Subcutaneous preadipocyte (primary cell): ENCODE data around the gene PARS2. TPM values are rescaled to one million over a fixed set of nuclear protein-coding genes. Genes with fewer than 3 reads are reported as not detected.

ENCODE experiments used
- total RNA-seq: library from RNA; depleted of rRNA; stranded (reverse); fragments of >200 nt; gene quantifications from 2 replicates; pipeline ENCODE4 v1.2.3, GENCODE V29; 2012

Gene PARS2
- total RNA-seq: 4.4 and 5.9 TPM in 2 replicates

GRCh38 chr1:54764133-54764921, at the start of gene PARS2:
Gene PARS2, minus strand, starts transcription at chr1:54764523. Its CDS starts 5,362 bp downstream, at chr1:54759161.

GRCh38 chr1:54800899-54801759, 36.8 kb upstream of the PARS2 start, which contains the start of gene TTC22:
Gene TTC22, minus strand, starts transcription at chr1:54801323. Its CDS starts 160 bp downstream, at chr1:54801163.

GRCh38 chr1:54715493-54716298, 48.6 kb downstream of the PARS2 start, which contains the start of gene TTC4:
Gene TTC4, plus strand, starts transcription at chr1:54715861. Its CDS starts 48 bp downstream, at chr1:54715909.

Other genes starting within 250 kb of the PARS2 start
- 2.9 and 3.7 TPM in 2 replicates for gene ACOT11, start 216.3 kb downstream of the PARS2 start, total RNA-seq
- not detected in 2 replicates for gene FAM151A, start 141.0 kb downstream of the PARS2 start, total RNA-seq
- under 0.01 and 0.37 TPM in 2 replicates for gene MROH7, start 122.7 kb downstream of the PARS2 start, total RNA-seq
- gene TTC4, start 48.7 kb downstream of the PARS2 start, total RNA-seq: 26.1 and 29.3 TPM in 2 replicates
- not detected in 2 replicates for gene TTC22, start 36.8 kb upstream of the PARS2 start, total RNA-seq
- gene DHCR24, start 122.7 kb upstream of the PARS2 start, total RNA-seq: 267 and 288 TPM in 2 replicates
- gene TMEM61, start 216.1 kb upstream of the PARS2 start, total RNA-seq: not detected in 2 replicates
- gene BSND, start 234.4 kb upstream of the PARS2 start, total RNA-seq: not detected in 2 replicates